HL-60/S4 treated with retinoic acid at 250 ng/mL for 4 days and 3 days (cell line): ENCODE data around the gene TMEM138.

Experiments
- in situ Hi-C: fragments of 300-500 bp; cut with MboI; formaldehyde crosslinking; loops from 2 replicates; pipeline ENCODE4 v1.7.0; 2022; ENCODE audit warnings: low sequenced_read_pairs

TMEM138 gene

GRCh38 chr11:61404641-61405040 lies 42.5 kb downstream of the TMEM138 start:
- in situ Hi-C loops = no loop called here

- in situ Hi-C loops = no loop called here
These were observed 43.9 kb downstream of the TMEM138 start for GRCh38 chr11:61406067-61406466.

- in situ Hi-C loops = no loop called here
These were observed 45.0 kb downstream of the TMEM138 start for GRCh38 chr11:61406991-61407728.

- in situ Hi-C loops = no loop called here
These were observed 49.4 kb downstream of the TMEM138 start for GRCh38 chr11:61411589-61411988.

GRCh38 chr11:61413496-61413895 lies 51.3 kb downstream of the TMEM138 start:
- in situ Hi-C loops = no loop called here

- in situ Hi-C loops = no loop called here
These were observed 52.4 kb downstream of the TMEM138 start for GRCh38 chr11:61414547-61414946.

- in situ Hi-C loops = no loop called here
These were observed 53.2 kb downstream of the TMEM138 start for GRCh38 chr11:61415381-61415780.

- in situ Hi-C loops = no loop called here
These were observed 54.8 kb downstream of the TMEM138 start for GRCh38 chr11:61416941-61417340.

- in situ Hi-C loops = no loop called here
These were observed 55.5 kb downstream of the TMEM138 start for GRCh38 chr11:61417670-61418069.

GRCh38 chr11:61418136-61418535 lies 56.0 kb downstream of the TMEM138 start:
- in situ Hi-C loops = no loop called here
